ENCODE data around the gene STRN. TPM values are rescaled to one million over a fixed set of nuclear protein-coding genes. Genes with fewer than 3 reads are reported as not detected.

The STRN gene
- total RNA-seq, 1 experiment from 2014 or later = 37.4 TPM

DNA sequence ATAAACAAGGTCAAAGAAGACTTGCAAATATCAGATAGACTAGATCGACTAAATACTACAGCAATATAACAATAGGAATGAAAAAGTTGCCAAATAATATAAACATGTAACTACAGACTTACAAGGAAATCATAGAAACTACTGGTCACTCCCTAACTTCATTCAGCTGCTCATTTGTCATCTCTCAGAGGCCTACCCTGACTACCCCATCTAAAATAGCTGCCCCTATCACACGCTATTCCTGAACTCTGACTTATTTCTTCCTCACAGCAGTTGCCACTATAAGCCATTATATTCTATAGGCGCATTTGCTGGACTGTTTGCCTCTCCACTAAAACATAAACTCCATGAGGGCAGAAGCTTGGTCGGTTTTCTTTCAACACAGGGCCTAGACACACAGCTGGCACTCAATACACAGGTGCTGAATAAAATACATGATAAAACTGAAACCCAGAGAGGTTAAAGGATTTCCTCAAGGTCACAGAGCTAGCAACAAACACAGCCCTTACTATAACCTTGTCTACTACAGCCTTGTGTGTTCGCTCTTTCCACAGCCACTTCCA, 1.8 kb downstream of the STRN start:
- POLR2A ChIA-PET = no interaction called here
- peak overlapping the region; percentile 83 to 85 for H3K4me3 ChIP-seq (ENCODE audit: low read depth in 2 of 2, low read length in 2 of 2)
- TF ChIP-seq SIN3A (IDR thresholded peaks at IDR 0.05; ENCODE audit: borderline replicate concordance, insufficient read depth, low read depth, low read length) (no peak), POLR2AphosphoS5 (IDR thresholded peaks at IDR 0.05; ENCODE audit: low read depth, low read length) (no peak), TCF7L2 (IDR thresholded peaks at IDR 0.05; ENCODE audit: low read depth, low read length) (no peak)
- TF ChIP-seq, protein P1, sequence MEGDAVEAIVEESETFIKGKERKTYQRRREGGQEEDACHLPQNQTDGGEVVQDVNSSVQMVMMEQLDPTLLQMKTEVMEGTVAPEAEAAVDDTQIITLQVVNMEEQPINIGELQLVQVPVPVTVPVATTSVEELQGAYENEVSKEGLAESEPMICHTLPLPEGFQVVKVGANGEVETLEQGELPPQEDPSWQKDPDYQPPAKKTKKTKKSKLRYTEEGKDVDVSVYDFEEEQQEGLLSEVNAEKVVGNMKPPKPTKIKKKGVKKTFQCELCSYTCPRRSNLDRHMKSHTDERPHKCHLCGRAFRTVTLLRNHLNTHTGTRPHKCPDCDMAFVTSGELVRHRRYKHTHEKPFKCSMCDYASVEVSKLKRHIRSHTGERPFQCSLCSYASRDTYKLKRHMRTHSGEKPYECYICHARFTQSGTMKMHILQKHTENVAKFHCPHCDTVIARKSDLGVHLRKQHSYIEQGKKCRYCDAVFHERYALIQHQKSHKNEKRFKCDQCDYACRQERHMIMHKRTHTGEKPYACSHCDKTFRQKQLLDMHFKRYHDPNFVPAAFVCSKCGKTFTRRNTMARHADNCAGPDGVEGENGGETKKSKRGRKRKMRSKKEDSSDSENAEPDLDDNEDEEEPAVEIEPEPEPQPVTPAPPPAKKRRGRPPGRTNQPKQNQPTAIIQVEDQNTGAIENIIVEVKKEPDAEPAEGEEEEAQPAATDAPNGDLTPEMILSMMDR (IDR thresholded peaks at IDR 0.05) = no peak
- TF ChIP-seq, protein P2, sequence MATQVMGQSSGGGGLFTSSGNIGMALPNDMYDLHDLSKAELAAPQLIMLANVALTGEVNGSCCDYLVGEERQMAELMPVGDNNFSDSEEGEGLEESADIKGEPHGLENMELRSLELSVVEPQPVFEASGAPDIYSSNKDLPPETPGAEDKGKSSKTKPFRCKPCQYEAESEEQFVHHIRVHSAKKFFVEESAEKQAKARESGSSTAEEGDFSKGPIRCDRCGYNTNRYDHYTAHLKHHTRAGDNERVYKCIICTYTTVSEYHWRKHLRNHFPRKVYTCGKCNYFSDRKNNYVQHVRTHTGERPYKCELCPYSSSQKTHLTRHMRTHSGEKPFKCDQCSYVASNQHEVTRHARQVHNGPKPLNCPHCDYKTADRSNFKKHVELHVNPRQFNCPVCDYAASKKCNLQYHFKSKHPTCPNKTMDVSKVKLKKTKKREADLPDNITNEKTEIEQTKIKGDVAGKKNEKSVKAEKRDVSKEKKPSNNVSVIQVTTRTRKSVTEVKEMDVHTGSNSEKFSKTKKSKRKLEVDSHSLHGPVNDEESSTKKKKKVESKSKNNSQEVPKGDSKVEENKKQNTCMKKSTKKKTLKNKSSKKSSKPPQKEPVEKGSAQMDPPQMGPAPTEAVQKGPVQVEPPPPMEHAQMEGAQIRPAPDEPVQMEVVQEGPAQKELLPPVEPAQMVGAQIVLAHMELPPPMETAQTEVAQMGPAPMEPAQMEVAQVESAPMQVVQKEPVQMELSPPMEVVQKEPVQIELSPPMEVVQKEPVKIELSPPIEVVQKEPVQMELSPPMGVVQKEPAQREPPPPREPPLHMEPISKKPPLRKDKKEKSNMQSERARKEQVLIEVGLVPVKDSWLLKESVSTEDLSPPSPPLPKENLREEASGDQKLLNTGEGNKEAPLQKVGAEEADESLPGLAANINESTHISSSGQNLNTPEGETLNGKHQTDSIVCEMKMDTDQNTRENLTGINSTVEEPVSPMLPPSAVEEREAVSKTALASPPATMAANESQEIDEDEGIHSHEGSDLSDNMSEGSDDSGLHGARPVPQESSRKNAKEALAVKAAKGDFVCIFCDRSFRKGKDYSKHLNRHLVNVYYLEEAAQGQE (IDR thresholded peaks at IDR 0.05; ENCODE audit: insufficient read depth in 1 of 2, low read depth in 2 of 2, low read length in 1 of 2) = no peak
- H3K36me3 ChIP-seq (ENCODE audit: control insufficient read depth, insufficient read depth, low read length) = peaks cover 4% of the 10 kb centered on the region; the same call in 1 of the 2 replicates
- BruUV-seq (replicated peaks) = TSS peak; percentile 58
- intact Hi-C loops (cut with micrococcal nuclease; ENCODE audit: unreplicated experiment) (no loop called here), in situ Hi-C loops (cut with HindIII; ENCODE audit: low pct_unique_long_range_greater_than_20kb, low sequenced_read_pairs) (no loop called here)
- peak overlapping the region; percentile 79 for H3K27ac ChIP-seq (ENCODE audit: low read length)
- CTCF ChIA-PET = no interaction called here
- no peak for ATAC-seq
- H3K4me1 ChIP-seq (ENCODE audit: control insufficient read depth, insufficient read depth, low read length) = peaks cover 25% of the 10 kb centered on the region
- no peaks in the 10 kb centered on the region for H3K9me3 ChIP-seq (ENCODE audit: control insufficient read depth, insufficient read depth, low read depth, low read length)
- DNase-seq (ENCODE audit: low read depth, low spot score) = no peak
- no peaks in the 10 kb centered on the region for H3K27me3 ChIP-seq (ENCODE audit: control insufficient read depth, insufficient read depth, low read length)

DNA sequence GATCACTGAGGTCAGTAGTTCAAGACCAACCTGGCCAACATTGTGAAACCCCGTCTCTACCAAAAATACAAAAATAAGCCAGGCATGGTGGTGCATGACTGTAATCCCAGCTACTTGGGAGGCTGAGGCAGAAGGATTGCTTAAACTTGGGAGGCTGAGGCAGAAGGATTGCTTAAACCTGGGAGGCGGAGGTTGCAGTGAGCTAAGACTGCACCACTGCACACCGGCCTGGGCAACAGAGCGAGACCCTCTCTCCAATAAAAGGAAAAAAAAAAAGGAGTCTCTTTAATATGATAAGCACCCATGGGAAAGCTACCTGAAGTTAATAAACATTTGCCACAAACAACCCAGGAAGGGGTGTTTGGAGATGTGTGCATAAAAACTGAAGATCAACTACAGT, 2.6 kb downstream of the STRN start:
- H3K27ac ChIP-seq (ENCODE audit: low read length) = no peak overlapping the region
- in situ Hi-C loops (cut with HindIII; ENCODE audit: low pct_unique_long_range_greater_than_20kb, low sequenced_read_pairs) = no loop called here
- no TSS peak for BruUV-seq (replicated peaks)

More for the DNA sequence above, 2.6 kb downstream of the STRN start:
- ChIA-PET CTCF (no interaction called here), POLR2A (no interaction called here)
- peaks cover 4% of the 10 kb centered on the region; the same call in 1 of the 2 replicates for H3K36me3 ChIP-seq (ENCODE audit: control insufficient read depth, insufficient read depth, low read length)
- peaks cover 25% of the 10 kb centered on the region for H3K4me1 ChIP-seq (ENCODE audit: control insufficient read depth, insufficient read depth, low read length)
- no peak overlapping the region for H3K4me3 ChIP-seq (ENCODE audit: low read depth in 2 of 2, low read length in 2 of 2)
- H3K27me3 ChIP-seq (ENCODE audit: control insufficient read depth, insufficient read depth, low read length) = no peaks in the 10 kb centered on the region
- intact Hi-C loops (cut with micrococcal nuclease; ENCODE audit: unreplicated experiment) = no loop called here
- DNase-seq (ENCODE audit: low read depth, low spot score) (no peak), ATAC-seq (no peak)
- no peaks in the 10 kb centered on the region for H3K9me3 ChIP-seq (ENCODE audit: control insufficient read depth, insufficient read depth, low read depth, low read length)
- TF ChIP-seq TCF7L2 (IDR thresholded peaks at IDR 0.05; ENCODE audit: low read depth, low read length) = no peak
- TF ChIP-seq, protein P2 (IDR thresholded peaks at IDR 0.05; ENCODE audit: insufficient read depth in 1 of 2, low read depth in 2 of 2, low read length in 1 of 2) = no peak
- no peak for TF ChIP-seq SIN3A (IDR thresholded peaks at IDR 0.05; ENCODE audit: borderline replicate concordance, insufficient read depth, low read depth, low read length)
